HEK293 (cell line): ENCODE results near the gene KANK3.
A peak's percentile ranks its signal among the peaks of the same experiment; 100 is the strongest.

Experiments
- CTCF ChIA-PET: fragments of 350-600 bp; formaldehyde crosslinking; extraction: SDS; loops from one replicate; lab custom pipeline; 2021; ENCODE audit warnings: antibody characterized with exemption; lab: Yijun Ruan, JAX
- POLR2A ChIA-PET: fragments of 300-600 bp; formaldehyde crosslinking; extraction: SDS; loops from one replicate; lab custom pipeline; 2020; ENCODE audit warnings: antibody characterized with exemption, inconsistent platforms; lab: Yijun Ruan, JAX
- H3K27ac ChIP-seq: fragments of 200-500 bp; sonication (Bioruptor generic); 2 replicates; pipeline ENCODE4 v1.5.1; 2014; ENCODE audit warnings: low read depth, low read length, control low read depth, inconsistent platforms; ENCODE audit errors: extremely low read depth
- H3K36me3 ChIP-seq, 2 experiments: fragments of 200-500 bp in 1 of 2; sonication (Bioruptor generic) in 1 of 2; 1 replicate in 1 of 2; 2 replicates in 1 of 2; pipeline ENCODE4 v1.5.1; 2014 to 2017; ENCODE audit warnings: inconsistent platforms in 2 of 2, low read length in 2 of 2; ENCODE audit not compliant: control insufficient read depth in 2 of 2, insufficient read depth in 1 of 2
- H3K4me1 ChIP-seq: fragments of 200-500 bp; sonication (Bioruptor generic); 2 replicates; pipeline ENCODE4 v1.5.1; 2014; ENCODE audit warnings: mild to moderate bottlenecking, low read length, inconsistent platforms; ENCODE audit not compliant: control insufficient read depth, insufficient read depth
- H3K4me3 ChIP-seq: 2 replicates; pipeline ENCODE4 v1.5.1; 2011; ENCODE audit warnings: low read depth, mild to moderate bottlenecking, control low read depth, low read length, moderate library complexity
- H3K9me3 ChIP-seq: fragments of 200-500 bp; sonication (Bioruptor generic); 2 replicates; pipeline ENCODE4 v1.5.1; 2014; ENCODE audit warnings: low read depth, low read length, inconsistent platforms; ENCODE audit not compliant: control insufficient read depth, insufficient read depth
- GLIS2 ChIP-seq: fragments of 450-650 bp; formaldehyde crosslinking; IDR thresholded peaks from 2 replicates; pipeline ENCODE4 v1.5.1; 2016; ENCODE audit warnings: missing biosample characterization, missing genetic modification characterization
- IKZF3 ChIP-seq: fragments of 450-650 bp; IDR thresholded peaks from 2 replicates; pipeline ENCODE4 v1.5.0; 2018; ENCODE audit warnings: missing biosample characterization, mild to moderate bottlenecking, missing genetic modification characterization, moderate library complexity
- KLF10 ChIP-seq: fragments of 450-650 bp; IDR thresholded peaks from 2 replicates; pipeline ENCODE4 v1.5.1; 2018; ENCODE audit warnings: missing biosample characterization, mild to moderate bottlenecking, missing genetic modification characterization
- KLF9 ChIP-seq: fragments of 450-650 bp; formaldehyde crosslinking; IDR thresholded peaks from 2 replicates; pipeline ENCODE4 v1.5.1; 2016; ENCODE audit warnings: missing biosample characterization, missing genetic modification characterization, low read depth
- MYNN ChIP-seq: fragments of 450-650 bp; formaldehyde crosslinking; IDR thresholded peaks from 2 replicates; pipeline ENCODE4 v1.5.1; 2016; ENCODE audit warnings: missing biosample characterization, missing genetic modification characterization, borderline replicate concordance
- ZBTB1 ChIP-seq: fragments of 450-650 bp; formaldehyde crosslinking; IDR thresholded peaks from 2 replicates; pipeline ENCODE4 v1.5.1; 2016; ENCODE audit warnings: missing biosample characterization, missing genetic modification characterization
- ZNF121 ChIP-seq: fragments of 450-650 bp; formaldehyde crosslinking; IDR thresholded peaks from 2 replicates; pipeline ENCODE4 v1.5.1; 2016; ENCODE audit warnings: missing biosample characterization, missing genetic modification characterization
- ZNF223 ChIP-seq: fragments of 450-650 bp; formaldehyde crosslinking; IDR thresholded peaks from 2 replicates; pipeline ENCODE4 v1.5.1; 2016; ENCODE audit warnings: missing biosample characterization, missing genetic modification characterization
- ZNF335 ChIP-seq: fragments of 450-650 bp; formaldehyde crosslinking; conservative IDR thresholded peaks from 2 replicates; pipeline ENCODE4 v1.5.1; 2016; ENCODE audit warnings: missing biosample characterization, missing genetic modification characterization
- ZNF366 ChIP-seq: fragments of 450-650 bp; formaldehyde crosslinking; conservative IDR thresholded peaks from 2 replicates; pipeline ENCODE4 v1.5.1; 2016; ENCODE audit warnings: missing biosample characterization, missing genetic modification characterization
- ZNF473 ChIP-seq: fragments of 450-650 bp; formaldehyde crosslinking; IDR thresholded peaks from 2 replicates; pipeline ENCODE4 v1.5.1; 2017; ENCODE audit warnings: missing biosample characterization, missing genetic modification characterization
- ZNF548 ChIP-seq: fragments of 450-650 bp; formaldehyde crosslinking; IDR thresholded peaks from 2 replicates; pipeline ENCODE4 v1.5.1; 2016; ENCODE audit warnings: missing biosample characterization, missing genetic modification characterization
- ZNF660 ChIP-seq: fragments of 450-650 bp; IDR thresholded peaks from 2 replicates; pipeline ENCODE4 v1.5.1; 2018; ENCODE audit warnings: missing biosample characterization, mild to moderate bottlenecking, missing genetic modification characterization
- TF ChIP-seq, protein P1 (sequence below): fragments of 450-650 bp; formaldehyde crosslinking; IDR thresholded peaks from 2 replicates; pipeline ENCODE4 v1.5.1; 2016; ENCODE audit warnings: missing biosample characterization, missing genetic modification characterization, low read depth
- TF ChIP-seq, protein P2 (sequence below): IDR thresholded peaks from 2 replicates; pipeline ENCODE4 v1.6.1; 2011; ENCODE audit warnings: mild to moderate bottlenecking, low read depth, low read length, borderline replicate concordance
- TF ChIP-seq, protein P3 (sequence below): fragments of 450-650 bp; formaldehyde crosslinking; IDR thresholded peaks from 2 replicates; pipeline ENCODE4 v1.5.1; 2016; ENCODE audit warnings: missing biosample characterization, missing genetic modification characterization
- TF ChIP-seq, protein P4 (sequence below): fragments of 450-650 bp; formaldehyde crosslinking; IDR thresholded peaks from 2 replicates; pipeline ENCODE4 v1.5.1; 2017; ENCODE audit warnings: missing biosample characterization, missing genetic modification characterization
- TF ChIP-seq, protein P5 (sequence below): fragments of 450-650 bp; formaldehyde crosslinking; IDR thresholded peaks from 2 replicates; pipeline ENCODE4 v1.5.1; 2016; ENCODE audit warnings: missing biosample characterization, missing genetic modification characterization
- TF ChIP-seq, protein P6 (sequence below): fragments of 450-650 bp; formaldehyde crosslinking; IDR thresholded peaks from 2 replicates; pipeline ENCODE4 v1.5.1; 2016; ENCODE audit warnings: missing biosample characterization, missing genetic modification characterization
- TF ChIP-seq, protein P7 (sequence below): fragments of 450-650 bp; formaldehyde crosslinking; IDR thresholded peaks from 2 replicates; pipeline ENCODE4 v1.5.1; 2016; ENCODE audit warnings: missing biosample characterization, missing genetic modification characterization, borderline replicate concordance

KANK3 gene

DNA sequence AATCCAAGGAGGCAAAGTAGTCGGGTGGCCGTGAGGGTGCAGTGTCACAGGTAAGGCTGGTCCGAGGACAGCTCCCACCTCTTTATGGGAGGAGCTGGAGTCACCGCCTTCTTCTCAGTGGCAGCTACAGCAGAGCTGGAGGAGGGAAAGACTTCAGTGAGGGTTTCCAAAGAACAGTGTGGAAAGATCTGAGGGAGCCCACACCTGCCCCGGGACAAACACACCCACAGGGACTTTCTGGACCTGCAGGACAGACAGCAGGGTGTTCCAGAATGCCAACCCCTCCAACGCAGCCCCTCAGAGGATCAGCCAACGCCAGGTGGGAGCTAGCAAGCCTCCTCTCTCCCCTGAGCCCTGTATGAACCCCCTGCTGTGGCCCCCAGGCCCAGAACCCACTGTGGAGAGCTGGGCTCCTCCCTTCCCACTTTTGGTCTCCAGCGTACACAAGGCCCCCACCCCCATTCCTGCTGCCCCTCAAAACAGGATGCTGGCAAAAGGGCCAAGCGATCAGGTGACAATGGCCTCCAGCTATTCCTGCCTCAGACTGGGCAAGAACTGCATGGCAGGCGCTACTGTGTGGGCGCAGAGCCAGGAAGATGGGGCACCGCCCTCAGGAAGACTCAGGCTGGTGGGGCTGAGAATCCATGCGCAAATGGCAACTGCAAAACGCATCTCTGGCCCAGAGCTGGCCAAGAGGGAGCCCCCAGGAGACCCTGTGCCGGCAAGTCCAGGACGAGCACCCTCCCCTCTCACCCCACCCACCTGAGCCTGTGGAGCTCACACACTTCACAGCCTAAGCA, 31.4 kb downstream of the KANK3 start (continued):
- TF ChIP-seq, protein P1, sequence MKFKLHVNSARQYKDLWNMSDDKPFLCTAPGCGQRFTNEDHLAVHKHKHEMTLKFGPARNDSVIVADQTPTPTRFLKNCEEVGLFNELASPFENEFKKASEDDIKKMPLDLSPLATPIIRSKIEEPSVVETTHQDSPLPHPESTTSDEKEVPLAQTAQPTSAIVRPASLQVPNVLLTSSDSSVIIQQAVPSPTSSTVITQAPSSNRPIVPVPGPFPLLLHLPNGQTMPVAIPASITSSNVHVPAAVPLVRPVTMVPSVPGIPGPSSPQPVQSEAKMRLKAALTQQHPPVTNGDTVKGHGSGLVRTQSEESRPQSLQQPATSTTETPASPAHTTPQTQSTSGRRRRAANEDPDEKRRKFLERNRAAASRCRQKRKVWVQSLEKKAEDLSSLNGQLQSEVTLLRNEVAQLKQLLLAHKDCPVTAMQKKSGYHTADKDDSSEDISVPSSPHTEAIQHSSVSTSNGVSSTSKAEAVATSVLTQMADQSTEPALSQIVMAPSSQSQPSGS (tag by site-specific recombination): no peak
- 0 out of 2 replicates have a peak, but pooled peaks have one; percentile 5 for TF ChIP-seq GLIS2 (tag by site-specific recombination)
- no peak for TF ChIP-seq ZNF660 (tag by site-specific recombination)
- TF ChIP-seq ZNF223: no peak
- TF ChIP-seq IKZF3 (tag by site-specific recombination): no peak
- no peak for TF ChIP-seq ZNF366 (tag by site-specific recombination)
- TF ChIP-seq, protein P2, sequence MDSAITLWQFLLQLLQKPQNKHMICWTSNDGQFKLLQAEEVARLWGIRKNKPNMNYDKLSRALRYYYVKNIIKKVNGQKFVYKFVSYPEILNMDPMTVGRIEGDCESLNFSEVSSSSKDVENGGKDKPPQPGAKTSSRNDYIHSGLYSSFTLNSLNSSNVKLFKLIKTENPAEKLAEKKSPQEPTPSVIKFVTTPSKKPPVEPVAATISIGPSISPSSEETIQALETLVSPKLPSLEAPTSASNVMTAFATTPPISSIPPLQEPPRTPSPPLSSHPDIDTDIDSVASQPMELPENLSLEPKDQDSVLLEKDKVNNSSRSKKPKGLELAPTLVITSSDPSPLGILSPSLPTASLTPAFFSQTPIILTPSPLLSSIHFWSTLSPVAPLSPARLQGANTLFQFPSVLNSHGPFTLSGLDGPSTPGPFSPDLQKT: no peak
- TF ChIP-seq KLF10 (tag by site-specific recombination): no peak

DNA sequence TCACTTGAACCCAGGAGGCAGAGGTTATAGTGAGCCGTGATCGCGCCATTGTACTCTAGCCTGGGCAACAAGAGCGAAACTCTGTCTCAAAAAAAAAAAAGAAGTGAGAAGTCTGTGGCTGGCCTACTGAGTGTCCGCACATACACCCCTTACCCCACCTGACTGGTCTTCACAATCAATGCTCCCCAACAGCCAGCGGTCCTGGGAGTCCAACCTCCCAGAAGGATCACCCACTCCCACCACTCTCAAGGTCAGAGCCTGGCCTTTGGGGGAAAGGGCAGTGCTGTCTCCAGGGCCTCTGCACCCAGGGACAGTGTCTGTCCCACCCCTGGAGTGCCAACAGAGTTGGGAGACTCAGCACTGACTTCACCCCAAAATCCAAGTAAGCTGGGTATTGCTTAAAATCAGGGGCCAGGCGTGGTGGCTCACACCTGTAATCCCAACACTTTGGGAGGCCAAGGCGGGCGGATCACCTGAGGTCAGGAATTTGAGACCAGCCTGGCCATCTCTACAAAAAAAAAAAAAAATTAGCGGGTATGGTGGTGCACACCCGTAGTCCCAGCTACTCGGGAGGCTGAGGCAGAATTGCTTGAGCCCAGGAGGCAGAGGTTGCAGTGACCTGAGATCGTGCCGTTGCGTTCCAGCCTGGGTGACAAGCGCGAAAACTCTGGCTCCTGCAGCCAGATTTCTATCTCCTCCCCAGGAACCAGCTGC, 32.6 kb downstream of the KANK3 start:
- TF ChIP-seq MYNN (tag by site-specific recombination): no peak
- TF ChIP-seq, protein P3, sequence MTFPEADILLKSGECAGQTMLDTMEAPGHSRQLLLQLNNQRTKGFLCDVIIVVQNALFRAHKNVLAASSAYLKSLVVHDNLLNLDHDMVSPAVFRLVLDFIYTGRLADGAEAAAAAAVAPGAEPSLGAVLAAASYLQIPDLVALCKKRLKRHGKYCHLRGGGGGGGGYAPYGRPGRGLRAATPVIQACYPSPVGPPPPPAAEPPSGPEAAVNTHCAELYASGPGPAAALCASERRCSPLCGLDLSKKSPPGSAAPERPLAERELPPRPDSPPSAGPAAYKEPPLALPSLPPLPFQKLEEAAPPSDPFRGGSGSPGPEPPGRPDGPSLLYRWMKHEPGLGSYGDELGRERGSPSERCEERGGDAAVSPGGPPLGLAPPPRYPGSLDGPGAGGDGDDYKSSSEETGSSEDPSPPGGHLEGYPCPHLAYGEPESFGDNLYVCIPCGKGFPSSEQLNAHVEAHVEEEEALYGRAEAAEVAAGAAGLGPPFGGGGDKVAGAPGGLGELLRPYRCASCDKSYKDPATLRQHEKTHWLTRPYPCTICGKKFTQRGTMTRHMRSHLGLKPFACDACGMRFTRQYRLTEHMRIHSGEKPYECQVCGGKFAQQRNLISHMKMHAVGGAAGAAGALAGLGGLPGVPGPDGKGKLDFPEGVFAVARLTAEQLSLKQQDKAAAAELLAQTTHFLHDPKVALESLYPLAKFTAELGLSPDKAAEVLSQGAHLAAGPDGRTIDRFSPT (tag by site-specific recombination): no peak
- no peak for TF ChIP-seq ZNF335 (tag by site-specific recombination)
- TF ChIP-seq ZNF121 (tag by site-specific recombination): no peak
- TF ChIP-seq, protein P4, sequence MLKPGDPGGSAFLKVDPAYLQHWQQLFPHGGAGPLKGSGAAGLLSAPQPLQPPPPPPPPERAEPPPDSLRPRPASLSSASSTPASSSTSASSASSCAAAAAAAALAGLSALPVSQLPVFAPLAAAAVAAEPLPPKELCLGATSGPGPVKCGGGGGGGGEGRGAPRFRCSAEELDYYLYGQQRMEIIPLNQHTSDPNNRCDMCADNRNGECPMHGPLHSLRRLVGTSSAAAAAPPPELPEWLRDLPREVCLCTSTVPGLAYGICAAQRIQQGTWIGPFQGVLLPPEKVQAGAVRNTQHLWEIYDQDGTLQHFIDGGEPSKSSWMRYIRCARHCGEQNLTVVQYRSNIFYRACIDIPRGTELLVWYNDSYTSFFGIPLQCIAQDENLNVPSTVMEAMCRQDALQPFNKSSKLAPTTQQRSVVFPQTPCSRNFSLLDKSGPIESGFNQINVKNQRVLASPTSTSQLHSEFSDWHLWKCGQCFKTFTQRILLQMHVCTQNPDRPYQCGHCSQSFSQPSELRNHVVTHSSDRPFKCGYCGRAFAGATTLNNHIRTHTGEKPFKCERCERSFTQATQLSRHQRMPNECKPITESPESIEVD (tag by site-specific recombination): no peak
- no peak for TF ChIP-seq KLF9 (tag by site-specific recombination)
- no peak for TF ChIP-seq ZBTB1
- TF ChIP-seq ZNF548: no peak
- no peak for TF ChIP-seq ZNF473
- TF ChIP-seq, protein P5, sequence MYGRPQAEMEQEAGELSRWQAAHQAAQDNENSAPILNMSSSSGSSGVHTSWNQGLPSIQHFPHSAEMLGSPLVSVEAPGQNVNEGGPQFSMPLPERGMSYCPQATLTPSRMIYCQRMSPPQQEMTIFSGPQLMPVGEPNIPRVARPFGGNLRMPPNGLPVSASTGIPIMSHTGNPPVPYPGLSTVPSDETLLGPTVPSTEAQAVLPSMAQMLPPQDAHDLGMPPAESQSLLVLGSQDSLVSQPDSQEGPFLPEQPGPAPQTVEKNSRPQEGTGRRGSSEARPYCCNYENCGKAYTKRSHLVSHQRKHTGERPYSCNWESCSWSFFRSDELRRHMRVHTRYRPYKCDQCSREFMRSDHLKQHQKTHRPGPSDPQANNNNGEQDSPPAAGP (tag by site-specific recombination): no peak
- TF ChIP-seq, protein P6, sequence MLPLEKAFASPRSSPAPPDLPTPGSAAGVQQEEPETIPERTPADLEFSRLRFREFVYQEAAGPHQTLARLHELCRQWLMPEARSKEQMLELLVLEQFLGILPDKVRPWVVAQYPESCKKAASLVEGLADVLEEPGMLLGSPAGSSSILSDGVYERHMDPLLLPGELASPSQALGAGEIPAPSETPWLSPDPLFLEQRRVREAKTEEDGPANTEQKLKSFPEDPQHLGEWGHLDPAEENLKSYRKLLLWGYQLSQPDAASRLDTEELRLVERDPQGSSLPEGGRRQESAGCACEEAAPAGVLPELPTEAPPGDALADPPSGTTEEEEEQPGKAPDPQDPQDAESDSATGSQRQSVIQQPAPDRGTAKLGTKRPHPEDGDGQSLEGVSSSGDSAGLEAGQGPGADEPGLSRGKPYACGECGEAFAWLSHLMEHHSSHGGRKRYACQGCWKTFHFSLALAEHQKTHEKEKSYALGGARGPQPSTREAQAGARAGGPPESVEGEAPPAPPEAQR (tag by site-specific recombination): no peak
- TF ChIP-seq, protein P7, sequence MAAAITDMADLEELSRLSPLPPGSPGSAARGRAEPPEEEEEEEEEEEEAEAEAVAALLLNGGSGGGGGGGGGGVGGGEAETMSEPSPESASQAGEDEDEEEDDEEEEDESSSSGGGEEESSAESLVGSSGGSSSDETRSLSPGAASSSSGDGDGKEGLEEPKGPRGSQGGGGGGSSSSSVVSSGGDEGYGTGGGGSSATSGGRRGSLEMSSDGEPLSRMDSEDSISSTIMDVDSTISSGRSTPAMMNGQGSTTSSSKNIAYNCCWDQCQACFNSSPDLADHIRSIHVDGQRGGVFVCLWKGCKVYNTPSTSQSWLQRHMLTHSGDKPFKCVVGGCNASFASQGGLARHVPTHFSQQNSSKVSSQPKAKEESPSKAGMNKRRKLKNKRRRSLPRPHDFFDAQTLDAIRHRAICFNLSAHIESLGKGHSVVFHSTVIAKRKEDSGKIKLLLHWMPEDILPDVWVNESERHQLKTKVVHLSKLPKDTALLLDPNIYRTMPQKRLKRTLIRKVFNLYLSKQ (tag by site-specific recombination): no peak
- TF ChIP-seq, all 188 proteins: peak for 0
- H3K4me1 ChIP-seq: no peaks in the 10 kb centered on the region
- no peaks in the 10 kb centered on the region for H3K9me3 ChIP-seq
- H3K36me3 ChIP-seq: peaks cover 19 to 55% of the 10 kb centered on the region in 2 experiments; a peak in 2 of 3 replicates
- H3K27ac ChIP-seq: no peak overlapping the region
- ChIA-PET CTCF (interaction anchor here (0.5 to 0.7 kb wide), 2 partner anchors 40 to 338 kb away, joined by 3 read pairs; no protein-coding TSS in a partner anchor), POLR2A (interaction anchor here (0.6 kb wide), 3 partner anchors 50 to 614 kb away, joined by 3 to 7 read pairs (median 4); no protein-coding TSS in a partner anchor)
- no peak overlapping the region for H3K4me3 ChIP-seq
